Hepatocyte (in vitro differentiated cells): Measurements from ENCODE around the gene RTTN. TPM values are rescaled to one million over a fixed set of nuclear protein-coding genes. Genes with fewer than 3 reads are reported as not detected.

Experiments used
- DNase-seq: peaks from one replicate; pipeline ENCODE4 v3.0.0-alpha.2; 2016; ENCODE audit warnings: low spot score
- H2AFZ ChIP-seq: fragments of 200-600 bp; sonication (generic); 2 replicates; pipeline ENCODE4 v1.6.0; 2016; ENCODE audit warnings: antibody characterized with exemption, mild to moderate bottlenecking
- H3K27ac ChIP-seq: fragments of 200-600 bp; sonication (generic); 2 replicates; pipeline ENCODE4 v1.5.1; 2016; ENCODE audit warnings: mild to moderate bottlenecking
- H3K27me3 ChIP-seq: fragments of 200-600 bp; sonication (generic); 2 replicates; pipeline ENCODE4 v1.6.1; 2016
- H3K36me3 ChIP-seq: fragments of 200-600 bp; sonication (generic); replicated peaks from 2 replicates; pipeline ENCODE4 v1.5.1; 2016; ENCODE audit warnings: low read depth; ENCODE audit not compliant: insufficient read depth
- H3K4me1 ChIP-seq: fragments of 200-600 bp; sonication (generic); 2 replicates; pipeline ENCODE4 v1.5.1; 2016; ENCODE audit warnings: mild to moderate bottlenecking, moderate library complexity; ENCODE audit not compliant: insufficient read depth
- H3K4me2 ChIP-seq: fragments of 200-600 bp; sonication (generic); 2 replicates; pipeline ENCODE4 v1.6.0; 2016
- H3K4me3 ChIP-seq: fragments of 200-600 bp; sonication (generic); 2 replicates; pipeline ENCODE4 v1.5.1; 2016; ENCODE audit warnings: mild to moderate bottlenecking
- H3K79me2 ChIP-seq: fragments of 200-600 bp; sonication (generic); 2 replicates; pipeline ENCODE4 v1.6.0; 2017; ENCODE audit warnings: mild to moderate bottlenecking
- H3K9me2 ChIP-seq: fragments of 200-600 bp; sonication (generic); replicated peaks from 2 replicates; pipeline ENCODE4 v1.6.0; 2017; ENCODE audit warnings: mild to moderate bottlenecking; ENCODE audit not compliant: insufficient read depth
- H3K9me3 ChIP-seq: fragments of 200-600 bp; sonication (generic); 2 replicates; pipeline ENCODE4 v1.5.1; 2016; ENCODE audit warnings: low read depth, mild to moderate bottlenecking
- H4K20me1 ChIP-seq: fragments of 200-600 bp; sonication (generic); 2 replicates; pipeline ENCODE4 v1.6.0; 2016; ENCODE audit warnings: mild to moderate bottlenecking; ENCODE audit not compliant: insufficient read depth, poor library complexity, severe bottlenecking
- EZH2 ChIP-seq: fragments of 200-600 bp; sonication (generic); IDR thresholded peaks from 2 replicates; pipeline ENCODE4 v1.6.1; 2016; ENCODE audit warnings: antibody characterized with exemption, mild to moderate bottlenecking, borderline replicate concordance
- EZH2phosphoT487 ChIP-seq: fragments of 200-600 bp; sonication (generic); IDR thresholded peaks from one replicate; pipeline ENCODE4 v1.6.1; 2018; ENCODE audit warnings: antibody characterized with exemption, mild to moderate bottlenecking, low read depth, moderate library complexity; ENCODE audit not compliant: unreplicated experiment, severe bottlenecking
- WGBS: methylation state at CpG from one replicate; pipeline ENCODE4 v1.1.6; 2016; ENCODE audit warnings: low lambda C conversion rate; ENCODE audit errors: missing lambda C conversion rate; 5-methylcytosine and 5-hydroxymethylcytosine counted together
- polyA plus RNA-seq: library from polyadenylated mRNA; unstranded; fragments of >200 nt; fragmentation: Nextera tagmentation; extraction: Ambion mirVana; gene quantifications from 2 replicates; pipeline ENCODE4 v1.2.1, GENCODE V29; 2016
- total RNA-seq: library from RNA; depleted of rRNA; stranded (reverse); fragments of >200 nt; gene quantifications from 2 replicates; pipeline ENCODE4 v1.2.3, GENCODE V29; 2014
- TF ChIP-seq, protein P1 (sequence below): fragments of 200-600 bp; sonication (generic); IDR thresholded peaks from 2 replicates; pipeline ENCODE4 v1.5.1; 2016; ENCODE audit warnings: antibody characterized with exemption, mild to moderate bottlenecking; ENCODE audit not compliant: poor library complexity

Gene RTTN
- total and polyA plus RNA-seq, 2 experiments from 2014 or later = 2.5 to 14.0 TPM

DNA sequence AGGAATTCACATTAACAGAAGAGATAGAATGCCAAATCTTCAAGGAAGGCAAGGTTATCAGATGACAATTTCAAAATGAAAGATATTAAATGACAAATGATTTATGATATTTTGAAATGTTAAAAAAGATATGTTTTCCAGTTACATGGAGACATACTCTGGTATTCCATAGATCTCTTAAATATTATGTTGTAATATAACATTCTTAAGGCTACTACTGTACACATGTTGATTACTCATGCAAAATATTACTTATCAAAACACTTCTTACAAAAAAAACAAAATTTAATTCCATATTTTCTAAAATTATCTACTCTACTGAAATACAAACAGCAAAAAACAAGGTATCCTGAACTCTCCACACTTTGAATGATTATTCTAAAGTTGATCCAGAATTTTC, 22.9 kb downstream of the RTTN start:
- no peak overlapping the region for H3K27ac ChIP-seq
- H3K4me2 ChIP-seq = no peak overlapping the region
- H3K36me3 ChIP-seq = no peaks in the 10 kb centered on the region
- H3K79me2 ChIP-seq = no peaks in the 10 kb centered on the region
- no peak overlapping the region for H2AFZ ChIP-seq
- TF ChIP-seq EZH2phosphoT487 (no peak), EZH2 (no peak)
- TF ChIP-seq, protein P1, sequence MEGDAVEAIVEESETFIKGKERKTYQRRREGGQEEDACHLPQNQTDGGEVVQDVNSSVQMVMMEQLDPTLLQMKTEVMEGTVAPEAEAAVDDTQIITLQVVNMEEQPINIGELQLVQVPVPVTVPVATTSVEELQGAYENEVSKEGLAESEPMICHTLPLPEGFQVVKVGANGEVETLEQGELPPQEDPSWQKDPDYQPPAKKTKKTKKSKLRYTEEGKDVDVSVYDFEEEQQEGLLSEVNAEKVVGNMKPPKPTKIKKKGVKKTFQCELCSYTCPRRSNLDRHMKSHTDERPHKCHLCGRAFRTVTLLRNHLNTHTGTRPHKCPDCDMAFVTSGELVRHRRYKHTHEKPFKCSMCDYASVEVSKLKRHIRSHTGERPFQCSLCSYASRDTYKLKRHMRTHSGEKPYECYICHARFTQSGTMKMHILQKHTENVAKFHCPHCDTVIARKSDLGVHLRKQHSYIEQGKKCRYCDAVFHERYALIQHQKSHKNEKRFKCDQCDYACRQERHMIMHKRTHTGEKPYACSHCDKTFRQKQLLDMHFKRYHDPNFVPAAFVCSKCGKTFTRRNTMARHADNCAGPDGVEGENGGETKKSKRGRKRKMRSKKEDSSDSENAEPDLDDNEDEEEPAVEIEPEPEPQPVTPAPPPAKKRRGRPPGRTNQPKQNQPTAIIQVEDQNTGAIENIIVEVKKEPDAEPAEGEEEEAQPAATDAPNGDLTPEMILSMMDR = no peak
- DNase-seq = no peak
- H3K9me2 ChIP-seq = no peaks in the 10 kb centered on the region
- no peak overlapping the region for H3K4me3 ChIP-seq
- H3K4me1 ChIP-seq = no peaks in the 10 kb centered on the region
- no peaks in the 10 kb centered on the region for H3K27me3 ChIP-seq
- no peaks in the 10 kb centered on the region for H4K20me1 ChIP-seq
- H3K9me3 ChIP-seq = no peaks in the 10 kb centered on the region

DNA sequence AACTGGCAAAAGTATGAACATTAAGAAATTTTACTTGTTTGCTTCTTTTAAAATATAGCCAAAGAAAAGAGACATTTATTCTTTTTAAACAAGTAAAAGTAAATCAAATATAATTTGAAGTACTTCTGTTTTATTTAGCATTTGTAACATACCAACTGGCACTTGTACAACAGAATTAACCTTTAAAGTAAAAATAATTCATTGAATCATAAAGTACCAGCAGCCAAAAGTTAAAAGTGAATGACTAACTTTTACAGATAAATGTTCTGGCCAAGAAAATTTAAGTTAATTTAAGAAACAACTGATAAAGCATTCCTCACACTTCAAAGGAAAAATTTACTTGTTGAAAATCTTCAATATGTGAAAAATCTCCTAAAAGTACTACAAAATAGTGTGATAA, 23.8 kb downstream of the RTTN start:
- no peak overlapping the region for H3K4me2 ChIP-seq

DNA sequence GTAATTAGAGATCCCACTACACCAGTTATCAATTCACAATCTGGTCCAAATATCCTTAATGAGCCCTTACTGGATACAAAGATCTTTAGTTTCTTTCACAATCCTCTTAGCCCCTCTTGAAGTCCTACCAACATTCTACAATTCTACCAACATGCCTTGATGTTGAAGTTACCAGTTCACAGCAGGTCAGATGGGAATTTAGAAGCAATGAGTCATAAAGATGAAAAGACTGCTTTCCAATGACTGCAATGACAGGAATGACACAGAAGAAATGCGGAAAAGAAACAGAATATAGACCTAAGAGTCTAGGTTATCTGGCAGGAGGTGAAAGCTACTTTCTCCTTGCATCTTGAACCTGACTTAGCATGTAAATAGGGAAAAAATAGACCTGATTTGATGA, 24.5 kb downstream of the RTTN start:
- Histone ChIP-seq H3K27ac (no peak overlapping the region), H3K4me2 (no peak overlapping the region), H3K9me2 (no peaks in the 10 kb centered on the region), H3K4me3 (no peak overlapping the region), H3K27me3 (no peaks in the 10 kb centered on the region), H3K4me1 (no peaks in the 10 kb centered on the region), H4K20me1 (no peaks in the 10 kb centered on the region), H3K9me3 (no peaks in the 10 kb centered on the region), H2AFZ (no peak overlapping the region), H3K36me3 (no peaks in the 10 kb centered on the region), H3K79me2 (no peaks in the 10 kb centered on the region)
- peak; percentile 33 for DNase-seq
- WGBS = 57% methylated on average over 1 of the region's 1 CpG
- no peak for TF ChIP-seq EZH2
- TF ChIP-seq, protein P1 = no peak
- TF ChIP-seq EZH2phosphoT487 = no peak

More for the DNA sequence above, 23.8 kb downstream of the RTTN start:
- Histone ChIP-seq H3K9me2 (no peaks in the 10 kb centered on the region), H3K27ac (no peak overlapping the region), H3K4me3 (no peak overlapping the region), H3K27me3 (no peaks in the 10 kb centered on the region), H2AFZ (no peak overlapping the region), H3K36me3 (no peaks in the 10 kb centered on the region), H4K20me1 (no peaks in the 10 kb centered on the region), H3K79me2 (no peaks in the 10 kb centered on the region), H3K9me3 (no peaks in the 10 kb centered on the region), H3K4me1 (no peaks in the 10 kb centered on the region)
- TF ChIP-seq, protein P1 = no peak
- TF ChIP-seq EZH2 (no peak), EZH2phosphoT487 (no peak)
- DNase-seq = no peak

DNA sequence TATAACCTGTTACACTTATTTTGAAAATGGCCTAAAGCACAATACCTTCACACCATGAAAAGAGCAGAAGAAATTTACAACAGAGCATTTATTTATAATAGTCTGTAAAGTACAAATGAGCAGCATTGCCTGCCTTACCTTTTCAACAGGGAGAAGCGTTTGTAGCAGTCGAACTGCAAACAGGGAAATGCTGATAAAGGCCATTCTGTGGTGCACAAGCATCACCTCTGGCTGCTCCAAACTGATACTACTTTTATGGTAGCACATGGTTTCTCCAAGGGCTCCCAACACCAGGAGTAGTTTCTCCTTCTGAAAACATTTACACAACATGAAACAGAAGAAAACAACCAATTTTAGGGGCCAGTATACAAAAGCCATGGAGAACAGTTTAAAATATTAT, 28.9 kb downstream of the RTTN start:
- Histone ChIP-seq H2AFZ (no peak overlapping the region), H3K4me3 (no peak overlapping the region), H3K4me2 (no peak overlapping the region), H3K27ac (no peak overlapping the region), H3K27me3 (no peaks in the 10 kb centered on the region), H3K79me2 (no peaks in the 10 kb centered on the region), H3K36me3 (no peaks in the 10 kb centered on the region), H3K9me2 (no peaks in the 10 kb centered on the region), H3K4me1 (no peaks in the 10 kb centered on the region), H3K9me3 (no peaks in the 10 kb centered on the region), H4K20me1 (no peaks in the 10 kb centered on the region)
- 44% methylated on average over 2 of the region's 2 CpGs for WGBS
- TF ChIP-seq, protein P1 = no peak
- TF ChIP-seq EZH2 (no peak), EZH2phosphoT487 (no peak)
- DNase-seq = no peak
